GM19455 (cell line): Measurements from ENCODE around the gene CYB5D1.
A peak's percentile ranks its signal among the peaks of the same experiment; 100 is the strongest.
"Not testable (repeated sequence)": the region's sequence is repeated elsewhere in the genome, so short reads cannot be mapped to it uniquely, and the experiment has no call there.

ENCODE experiments used
- ATAC-seq: cut with Tn5 transposase; IDR thresholded peaks from one replicate; pipeline ENCODE4 v1.9.1; 2021; ENCODE audit not compliant: unreplicated experiment

Gene CYB5D1, protein sequence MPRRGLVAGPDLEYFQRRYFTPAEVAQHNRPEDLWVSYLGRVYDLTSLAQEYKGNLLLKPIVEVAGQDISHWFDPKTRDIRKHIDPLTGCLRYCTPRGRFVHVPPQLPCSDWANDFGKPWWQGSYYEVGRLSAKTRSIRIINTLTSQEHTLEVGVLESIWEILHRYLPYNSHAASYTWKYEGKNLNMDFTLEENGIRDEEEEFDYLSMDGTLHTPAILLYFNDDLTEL

GRCh38 chr17:7857713-7858521 is at the start of gene CYB5D1:
TSS of gene CYB5D1 (plus strand) at chr17:7858003. CDS start at chr17:7858135, 132 bp downstream.
- ATAC-seq: peak; percentile 41

DNA sequence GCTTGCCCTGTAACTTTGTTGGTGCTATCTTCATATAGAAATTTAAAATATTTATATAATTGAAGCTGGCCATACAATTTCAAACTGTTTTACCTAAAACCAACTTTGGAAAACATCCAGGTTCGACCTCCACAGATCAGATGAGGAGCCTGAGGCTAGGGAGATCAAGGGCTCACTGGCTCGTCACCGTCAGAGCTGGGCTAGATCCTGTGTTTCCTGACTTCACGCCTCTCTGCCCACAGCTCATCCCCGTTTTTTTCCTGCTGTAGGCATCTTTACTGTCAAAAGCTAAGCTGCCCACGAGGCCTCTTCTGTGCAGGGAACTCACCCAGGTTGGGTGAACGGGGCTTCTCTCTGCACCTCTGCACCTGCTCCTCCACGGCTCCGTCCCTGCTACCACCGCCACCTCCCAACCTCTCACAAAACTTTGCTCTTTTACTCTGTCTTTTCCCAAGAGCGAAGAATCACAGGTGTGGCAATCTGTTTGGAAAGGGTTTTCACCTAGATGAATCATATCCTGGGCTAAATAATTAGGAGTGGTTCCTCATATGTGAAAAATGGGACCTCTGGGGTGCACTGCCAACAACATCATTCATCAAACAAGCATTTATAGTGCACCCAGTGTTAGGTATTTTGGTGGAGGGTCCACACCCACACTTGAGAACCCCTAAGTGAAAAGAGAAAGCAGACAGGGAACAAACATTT is 48.6 kb upstream of the CYB5D1 start:
- no peak for ATAC-seq

DNA sequence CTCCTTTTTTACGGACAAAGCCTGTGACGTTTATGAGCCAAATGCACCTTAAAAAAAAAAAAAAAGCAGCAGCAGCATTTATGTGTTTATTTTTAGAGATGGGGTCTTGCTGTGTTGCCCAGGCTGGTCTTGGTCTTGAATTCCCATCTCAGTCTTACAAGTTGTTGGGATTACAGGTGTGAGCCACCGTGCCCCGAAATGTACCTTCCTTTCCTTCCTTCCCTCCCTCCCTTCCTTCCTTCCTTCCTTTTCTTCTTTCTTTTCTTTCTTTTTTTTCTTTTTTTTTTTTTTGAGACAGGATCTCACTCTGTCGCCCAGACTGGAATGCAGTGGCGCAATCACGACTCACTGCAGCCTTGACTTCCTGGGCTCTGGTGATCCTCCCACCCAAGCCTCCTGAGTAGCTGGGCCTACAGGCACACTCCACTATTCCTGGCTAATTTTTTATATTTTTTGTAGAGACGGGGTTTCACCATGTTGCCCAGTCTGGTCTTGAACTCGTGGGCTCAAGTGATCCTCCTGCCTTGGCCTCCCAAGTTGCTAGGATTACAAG is 47.9 kb upstream of the CYB5D1 start:
- ATAC-seq: not testable (repeated sequence)

DNA sequence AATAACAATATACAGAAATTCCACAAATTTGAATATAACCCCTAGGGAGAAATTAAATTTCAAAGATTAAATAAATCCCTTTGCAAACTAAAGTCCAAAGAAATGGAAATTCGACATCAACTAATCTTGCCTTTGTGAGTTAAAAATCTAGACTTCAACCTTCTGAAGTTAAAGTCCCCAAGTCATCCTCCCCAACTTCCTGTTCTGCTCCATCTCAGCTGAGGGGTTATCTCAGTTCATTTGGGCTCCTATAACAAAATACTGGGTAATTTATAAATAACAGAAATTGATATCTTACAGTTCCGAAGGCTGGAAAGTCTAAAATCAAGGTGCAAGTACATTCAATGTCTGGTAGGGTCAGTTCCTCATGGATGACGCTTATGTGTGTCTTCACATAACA is 46.6 kb upstream of the CYB5D1 start:
- ATAC-seq: no peak

DNA sequence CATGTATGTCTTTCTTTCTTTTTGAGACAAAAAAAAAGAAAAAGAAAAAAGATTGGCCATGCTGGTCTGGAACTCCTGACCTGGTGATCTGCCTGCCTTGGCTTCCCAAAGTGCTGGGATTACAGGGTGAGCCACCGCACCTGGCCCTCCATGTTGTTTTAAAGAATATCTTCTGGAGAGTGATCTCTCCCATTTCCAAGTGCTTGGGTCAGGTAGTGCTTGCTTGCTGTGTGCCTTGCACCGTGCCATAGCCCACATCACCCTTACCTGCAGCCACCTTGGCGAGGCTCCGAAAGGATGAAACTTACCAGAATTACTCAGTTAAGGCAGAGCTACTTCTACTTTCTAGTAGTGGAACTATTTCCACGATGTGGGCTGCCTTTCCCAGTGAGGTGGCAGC is 42.8 kb upstream of the CYB5D1 start:
- ATAC-seq: no peak

DNA sequence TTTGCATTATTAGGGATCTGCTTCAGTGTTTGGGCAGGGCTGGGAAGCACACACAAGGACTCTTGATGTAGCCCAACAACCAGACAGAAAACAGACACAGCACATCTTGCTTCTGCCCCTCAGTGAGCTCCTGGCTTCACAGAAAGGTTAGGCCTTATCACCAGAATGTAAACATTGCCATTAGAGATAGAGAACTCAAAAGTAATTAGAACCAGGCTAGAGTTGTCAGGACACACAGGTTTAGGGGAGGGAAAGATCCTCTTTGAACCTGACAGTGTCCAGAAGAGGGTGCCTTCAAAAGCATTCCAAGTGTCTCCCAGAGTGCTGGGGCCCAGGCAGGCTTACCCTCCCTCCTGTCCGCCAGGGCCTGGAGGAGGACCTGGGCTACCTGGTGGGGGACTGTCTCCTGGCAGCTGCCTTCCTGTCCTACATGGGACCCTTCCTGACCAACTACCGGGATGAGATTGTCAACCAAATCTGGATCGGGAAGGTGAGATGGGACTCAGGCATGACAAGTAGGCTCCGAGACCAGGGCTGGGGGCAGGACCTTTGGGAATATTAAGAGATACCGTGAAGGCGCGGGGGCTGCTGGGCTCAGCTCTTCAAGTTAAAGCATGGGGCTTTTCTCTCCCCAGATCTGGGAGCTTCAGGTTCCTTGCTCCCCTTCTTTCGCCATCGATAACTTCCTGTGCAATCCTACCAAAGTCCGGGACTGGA is 40.7 kb upstream of the CYB5D1 start:
- ATAC-seq: no peak

- ATAC-seq: no peak
Observed at GRCh38 chr17:7817643-7817964, 40.2 kb upstream of the CYB5D1 start.

DNA sequence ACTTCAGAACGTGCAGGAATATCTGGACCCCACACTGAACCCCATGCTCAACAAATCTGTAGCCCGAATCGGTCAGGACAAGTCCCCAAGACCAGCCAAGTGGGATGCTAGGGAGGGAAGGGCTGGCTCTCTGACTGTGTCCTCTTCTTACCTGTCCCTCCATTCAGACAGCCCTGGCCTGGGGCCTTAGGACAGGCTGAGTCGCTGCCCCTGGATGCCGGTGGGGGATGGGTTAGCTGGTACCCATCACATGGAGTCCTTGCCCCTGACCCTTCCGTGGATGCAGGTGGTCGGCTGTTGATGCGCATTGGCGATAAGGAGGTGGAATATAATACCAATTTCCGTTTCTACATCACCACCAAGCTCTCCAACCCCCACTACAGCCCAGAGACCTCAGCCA is 39.8 kb upstream of the CYB5D1 start:
- ATAC-seq: no peak

GRCh38 chr17:7818746-7819645 is 38.8 kb upstream of the CYB5D1 start:
- no peak for ATAC-seq

DNA sequence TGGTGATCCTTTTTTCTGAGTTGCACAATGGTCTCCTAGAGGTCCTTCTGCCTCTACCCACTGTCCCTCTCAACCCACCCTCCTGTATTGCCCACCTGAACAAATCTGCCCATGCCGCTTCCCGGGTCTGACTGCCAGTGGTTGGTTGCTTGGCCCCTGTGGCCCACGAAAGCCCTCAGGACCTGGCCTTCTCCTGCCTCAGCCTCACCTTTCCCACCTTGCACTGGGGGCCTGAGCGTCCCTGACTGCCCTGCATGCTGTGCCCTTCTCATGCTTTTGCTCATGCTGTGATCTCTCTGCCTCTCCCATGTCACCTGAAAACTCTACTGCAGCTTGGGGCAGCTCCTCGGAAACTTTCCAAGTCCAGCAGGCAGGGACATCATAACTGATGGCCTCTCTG is 37.6 kb upstream of the CYB5D1 start:
- no peak for ATAC-seq

DNA sequence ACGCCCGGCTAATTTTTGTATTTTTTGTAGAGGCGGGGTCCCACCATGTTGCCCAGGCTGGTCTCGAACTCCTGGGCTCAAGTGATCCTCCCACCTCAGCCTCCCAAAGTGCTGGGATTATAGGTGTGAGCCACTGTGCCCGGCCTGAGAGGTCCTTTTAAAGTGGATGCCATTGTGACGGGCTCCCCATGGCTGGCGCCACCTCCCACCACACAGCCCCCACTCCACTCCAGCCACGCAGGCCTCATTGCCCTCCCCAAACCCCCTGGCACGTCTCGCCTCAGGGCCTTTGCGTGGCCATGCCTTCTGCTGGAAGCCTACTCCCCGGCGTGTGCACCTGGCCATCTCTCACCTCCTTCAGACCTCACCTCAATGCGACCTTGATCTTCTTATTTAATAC is 35.7 kb upstream of the CYB5D1 start:
- no peak for ATAC-seq

DNA sequence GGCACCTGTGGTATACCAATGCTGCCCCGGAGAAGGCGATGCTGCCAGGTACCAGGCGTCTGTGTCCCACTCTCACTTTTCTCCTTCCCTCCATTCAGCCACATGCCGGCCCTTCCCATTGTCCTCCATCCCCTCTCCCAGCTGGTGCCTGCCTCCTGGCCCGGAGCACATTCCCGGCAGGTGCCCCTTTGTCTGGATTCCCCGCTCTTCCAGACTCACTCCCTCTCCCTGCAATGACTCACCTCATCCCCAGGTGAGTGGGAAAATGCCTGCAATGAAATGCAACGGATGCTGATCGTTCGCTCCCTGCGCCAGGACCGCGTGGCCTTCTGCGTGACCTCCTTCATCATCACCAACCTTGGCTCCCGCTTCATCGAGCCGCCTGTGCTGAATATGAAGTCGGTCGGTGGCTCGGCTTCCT is 34.2 kb upstream of the CYB5D1 start:
- ATAC-seq: no peak

DNA sequence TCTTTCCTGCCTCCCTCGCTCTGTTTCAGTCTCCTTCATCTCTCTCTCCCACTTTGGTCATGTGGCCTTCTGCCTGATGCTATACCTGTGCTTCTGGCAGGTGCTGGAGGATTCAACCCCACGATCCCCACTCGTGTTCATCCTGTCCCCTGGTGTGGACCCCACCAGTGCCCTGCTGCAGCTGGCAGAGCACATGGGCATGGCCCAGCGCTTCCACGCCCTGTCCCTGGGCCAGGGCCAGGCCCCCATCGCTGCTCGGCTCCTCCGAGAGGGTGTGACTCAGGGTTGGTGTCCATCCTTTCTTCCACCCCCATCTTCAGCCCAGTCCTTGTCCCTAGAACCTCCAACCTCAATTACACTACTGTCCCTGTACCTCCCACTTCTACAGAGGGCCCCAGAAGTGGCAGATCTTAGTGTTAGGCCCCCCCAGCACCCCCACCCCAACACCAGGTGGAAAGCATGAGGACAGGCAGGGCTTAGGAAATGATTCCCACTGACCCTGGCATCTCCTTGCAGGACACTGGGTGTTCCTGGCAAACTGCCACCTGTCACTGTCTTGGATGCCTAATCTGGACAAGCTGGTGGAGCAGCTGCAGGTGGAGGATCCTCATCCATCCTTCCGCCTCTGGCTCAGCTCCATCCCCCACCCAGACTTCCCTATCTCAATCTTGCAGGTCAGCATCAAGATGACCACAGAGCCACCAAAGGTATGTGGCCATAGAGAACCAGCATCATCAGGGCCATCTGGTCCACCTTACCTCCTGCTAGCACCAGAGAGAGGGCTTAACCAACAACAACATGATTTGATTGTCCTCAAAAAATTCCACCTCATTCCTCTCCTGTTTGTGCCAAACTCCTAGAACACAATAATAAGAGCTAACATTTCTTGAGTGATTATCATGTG is 33.5 kb upstream of the CYB5D1 start:
- no peak for ATAC-seq

GRCh38 chr17:7825206-7825990 is 32.4 kb upstream of the CYB5D1 start:
- no peak for ATAC-seq

- ATAC-seq: no peak
Observed at GRCh38 chr17:7830616-7831015, 27.2 kb upstream of the CYB5D1 start.

DNA sequence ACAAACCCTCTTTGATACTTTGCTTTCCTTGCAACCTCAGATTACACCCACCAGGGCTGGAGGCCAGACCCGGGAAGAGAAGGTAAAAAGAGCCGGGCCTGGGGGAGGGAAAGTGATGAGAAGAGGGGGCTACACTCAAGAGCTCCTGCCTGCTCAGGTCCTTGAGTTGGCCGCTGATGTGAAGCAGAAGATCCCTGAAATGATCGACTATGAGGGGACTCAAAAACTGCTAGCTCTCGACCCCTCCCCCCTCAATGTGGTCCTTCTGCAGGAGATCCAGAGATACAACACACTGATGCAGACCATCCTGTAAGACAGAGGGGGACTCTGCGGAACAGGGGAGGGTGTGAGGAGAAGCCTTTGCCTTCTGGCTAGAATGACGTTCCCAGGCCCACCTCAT is 26.6 kb upstream of the CYB5D1 start:
- no peak for ATAC-seq

- no peak for ATAC-seq
Observed at GRCh38 chr17:7832431-7832830, 25.4 kb upstream of the CYB5D1 start.

GRCh38 chr17:7833011-7833794 is 24.6 kb upstream of the CYB5D1 start:
- ATAC-seq: no peak
